ENCODE results near the gene AP3D1. TPM values are rescaled to one million over a fixed set of nuclear protein-coding genes. Genes with fewer than 3 reads are reported as not detected.
A peak's percentile ranks its signal among the peaks of the same experiment; 100 is the strongest.

The AP3D1 gene
- total RNA-seq, 4 donors from 2014 or later, result 101 to 189 (median 152) TPM

DNA sequence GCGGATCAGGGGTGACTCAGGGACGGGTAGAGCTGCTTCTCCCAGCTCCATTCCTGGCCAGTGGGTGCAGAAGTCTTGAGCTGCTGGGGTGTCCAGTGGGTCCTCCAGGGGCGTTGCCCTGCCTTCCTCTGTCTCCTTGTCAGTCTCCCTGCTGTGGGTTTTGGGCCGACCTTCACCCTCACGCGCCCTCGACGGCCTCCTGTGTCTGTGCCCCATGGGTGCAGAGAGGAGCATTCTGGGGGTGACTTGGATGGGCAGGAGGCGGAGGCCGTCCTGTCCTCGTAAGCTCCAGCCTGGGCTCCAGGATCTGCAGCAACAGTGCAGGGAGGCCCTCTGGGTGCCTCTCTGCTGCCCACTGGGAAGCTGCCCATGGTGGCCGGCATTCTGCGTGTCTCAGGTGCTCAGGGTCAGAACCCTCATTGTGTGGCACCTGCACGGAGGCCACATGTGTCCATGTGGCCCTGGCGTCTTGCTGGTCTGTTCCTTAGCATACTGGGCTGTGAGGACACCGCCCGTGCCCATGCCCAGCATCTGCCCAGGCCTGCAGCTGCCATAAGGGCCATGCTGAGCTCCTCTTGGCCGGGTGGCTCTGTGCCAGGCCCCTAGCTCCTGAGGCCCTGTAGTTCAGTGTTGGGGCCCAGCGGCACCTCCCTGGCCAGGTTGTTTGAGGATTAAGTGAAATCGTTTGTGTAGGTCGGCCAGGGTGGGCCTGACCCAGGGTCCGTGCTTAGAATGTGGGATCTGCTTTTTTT lies 29.7 kb upstream of the AP3D1 start:
- H3K36me3 ChIP-seq, result no peaks in the 10 kb centered on the region
- H3K27ac ChIP-seq, result peak overlapping the region in 2 of 4 donors; percentile 8 to 22
- H3K4me1 ChIP-seq, result peaks cover 10 to 32% (median 14%) of the 10 kb centered on the region in 4 donors

GRCh38 chr19:2180114-2180513 lies 28.7 kb upstream of the AP3D1 start:
- no peak for DNase-seq
- no peak overlapping the region for H3K27ac ChIP-seq
- no peak for TF ChIP-seq POLR2A (IDR thresholded peaks at IDR 0.05)
- WGBS, 2 donors (ENCODE audit: low coverage in 1 of 2), result 94% methylated on average over 19 of the region's 19 CpGs; no CpG with 5 or more reads in 1 of the 2 donors
- intact Hi-C loops (cut with DNase I; ENCODE audit: low total_unique reads) (no loop called here), in situ Hi-C loops (cut with MboI; ENCODE audit: low pct_ligation_motif_present in 1 of 4, low pct_unique_long_range_greater_than_20kb in 1 of 4, low sequenced_read_pairs in 3 of 4) (no loop called here)
- peaks cover 7 to 25% (median 11%) of the 10 kb centered on the region in 4 donors for H3K4me1 ChIP-seq
- H3K27me3 ChIP-seq, result no peaks in the 10 kb centered on the region
- H3K4me3 ChIP-seq, result no peak overlapping the region
- H3K9me3 ChIP-seq, result no peaks in the 10 kb centered on the region
- no peaks in the 10 kb centered on the region for H3K36me3 ChIP-seq

More for the DNA sequence above, 29.7 kb upstream of the AP3D1 start:
- no peak overlapping the region for H3K4me3 ChIP-seq
- TF ChIP-seq EP300 (IDR thresholded peaks at IDR 0.05; ENCODE audit: low read depth), result no peak
- WGBS, 2 donors (ENCODE audit: low coverage in 1 of 2), result 83% methylated on average over 21 of the region's 22 CpGs; no CpG with 5 or more reads in 1 of the 2 donors
- no peaks in the 10 kb centered on the region for H3K9me3 ChIP-seq
- in situ Hi-C loops (cut with MboI; ENCODE audit: low pct_ligation_motif_present in 1 of 4, low pct_unique_long_range_greater_than_20kb in 1 of 4, low sequenced_read_pairs in 3 of 4) (no loop called here), intact Hi-C loops (cut with DNase I; ENCODE audit: low total_unique reads) (no loop called here)
- DNase-seq, result no peak
- no peaks in the 10 kb centered on the region for H3K27me3 ChIP-seq

DNA sequence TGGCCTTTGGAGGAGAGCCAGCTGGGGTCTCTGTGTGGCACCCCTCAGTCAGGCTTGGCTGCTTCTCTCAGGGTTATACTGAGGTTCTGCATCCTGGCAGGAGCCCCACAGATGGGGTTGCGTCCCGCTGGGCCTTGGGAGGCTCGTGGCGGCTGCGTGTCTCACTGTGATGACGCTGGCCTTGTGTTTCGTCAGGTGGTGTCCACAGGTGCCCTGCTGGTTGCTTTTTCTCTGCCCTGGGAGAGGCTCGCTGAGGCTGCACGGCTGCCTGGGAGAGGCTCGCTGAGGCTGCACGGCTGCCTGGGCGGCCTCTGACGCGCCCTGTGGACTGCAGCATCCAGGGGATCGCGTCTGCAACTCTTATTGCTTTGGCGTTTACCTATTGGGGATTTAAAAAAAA lies 27.7 kb upstream of the AP3D1 start:
- TF ChIP-seq POLR2A (IDR thresholded peaks at IDR 0.05) (no peak), POLR2AphosphoS5 (IDR thresholded peaks at IDR 0.05) (no peak), EP300 (IDR thresholded peaks at IDR 0.05; ENCODE audit: low read depth) (no peak)
- TF ChIP-seq, protein P1, sequence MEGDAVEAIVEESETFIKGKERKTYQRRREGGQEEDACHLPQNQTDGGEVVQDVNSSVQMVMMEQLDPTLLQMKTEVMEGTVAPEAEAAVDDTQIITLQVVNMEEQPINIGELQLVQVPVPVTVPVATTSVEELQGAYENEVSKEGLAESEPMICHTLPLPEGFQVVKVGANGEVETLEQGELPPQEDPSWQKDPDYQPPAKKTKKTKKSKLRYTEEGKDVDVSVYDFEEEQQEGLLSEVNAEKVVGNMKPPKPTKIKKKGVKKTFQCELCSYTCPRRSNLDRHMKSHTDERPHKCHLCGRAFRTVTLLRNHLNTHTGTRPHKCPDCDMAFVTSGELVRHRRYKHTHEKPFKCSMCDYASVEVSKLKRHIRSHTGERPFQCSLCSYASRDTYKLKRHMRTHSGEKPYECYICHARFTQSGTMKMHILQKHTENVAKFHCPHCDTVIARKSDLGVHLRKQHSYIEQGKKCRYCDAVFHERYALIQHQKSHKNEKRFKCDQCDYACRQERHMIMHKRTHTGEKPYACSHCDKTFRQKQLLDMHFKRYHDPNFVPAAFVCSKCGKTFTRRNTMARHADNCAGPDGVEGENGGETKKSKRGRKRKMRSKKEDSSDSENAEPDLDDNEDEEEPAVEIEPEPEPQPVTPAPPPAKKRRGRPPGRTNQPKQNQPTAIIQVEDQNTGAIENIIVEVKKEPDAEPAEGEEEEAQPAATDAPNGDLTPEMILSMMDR (IDR thresholded peaks at IDR 0.05), result no peak
- in situ Hi-C loops (cut with MboI; ENCODE audit: low pct_ligation_motif_present in 1 of 4, low pct_unique_long_range_greater_than_20kb in 1 of 4, low sequenced_read_pairs in 3 of 4), result no loop called here
- Histone ChIP-seq H3K4me1 (peaks cover 6 to 21% (median 11%) of the 10 kb centered on the region in 4 donors), H3K4me3 (no peak overlapping the region), H3K27ac (no peak overlapping the region), H3K9me3 (no peaks in the 10 kb centered on the region), H3K27me3 (no peaks in the 10 kb centered on the region), H3K36me3 (no peaks in the 10 kb centered on the region)
- no peak for DNase-seq
- WGBS, 2 donors (ENCODE audit: low coverage in 1 of 2), result 91% methylated on average over 17 of the region's 17 CpGs; no CpG with 5 or more reads in 1 of the 2 donors
- intact Hi-C loops (cut with DNase I; ENCODE audit: low total_unique reads), result no loop called here

DNA sequence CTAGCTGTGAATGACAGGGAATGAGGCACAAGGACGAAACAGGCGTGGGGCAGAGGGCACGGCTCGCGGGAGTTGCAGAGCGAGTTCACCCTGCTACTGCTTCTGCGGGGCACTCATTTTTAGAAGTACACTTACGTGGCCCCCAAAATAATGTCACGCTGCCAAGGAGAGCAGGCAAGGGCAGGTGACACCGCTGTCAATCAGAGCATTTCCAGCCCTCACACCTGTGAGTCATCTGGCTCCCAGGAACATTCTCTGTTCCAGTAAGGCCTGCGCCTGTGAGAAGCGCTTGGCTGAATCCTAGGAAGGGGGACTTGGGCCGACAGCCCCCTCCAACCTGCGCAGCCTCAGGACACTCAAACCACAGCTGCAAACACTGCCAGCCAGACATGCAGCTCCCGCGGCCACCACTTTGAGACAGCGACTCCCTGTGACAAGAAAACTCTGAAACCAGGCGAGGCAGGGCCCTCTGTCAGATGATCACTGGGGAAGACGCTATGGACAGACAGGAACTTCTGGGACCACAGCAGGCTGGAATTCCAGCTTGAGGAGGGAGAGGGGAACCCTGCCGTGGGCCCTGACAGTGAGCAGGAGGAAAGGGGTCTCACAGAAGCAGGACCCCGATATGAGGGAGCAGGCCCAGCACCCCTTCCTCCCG lies 25.1 kb upstream of the AP3D1 start:
- in situ Hi-C loops (cut with MboI; ENCODE audit: low pct_ligation_motif_present in 1 of 4, low pct_unique_long_range_greater_than_20kb in 1 of 4, low sequenced_read_pairs in 3 of 4) (no loop called here), intact Hi-C loops (cut with DNase I; ENCODE audit: low total_unique reads) (no loop called here)
- Histone ChIP-seq H3K27me3 (no peaks in the 10 kb centered on the region), H3K9me3 (no peaks in the 10 kb centered on the region), H3K36me3 (no peaks in the 10 kb centered on the region), H3K4me3 (no peak overlapping the region), H3K27ac (no peak overlapping the region), H3K4me1 (peaks cover 5 to 30% (median 8%) of the 10 kb centered on the region in 4 donors)
- WGBS, 2 donors (ENCODE audit: low coverage in 1 of 2), result 83 to 93% methylated on average over 3 to 22 of the region's 22 CpGs
- TF ChIP-seq POLR2AphosphoS5 (IDR thresholded peaks at IDR 0.05) (no peak), POLR2A (IDR thresholded peaks at IDR 0.05) (no peak), EP300 (IDR thresholded peaks at IDR 0.05; ENCODE audit: low read depth) (no peak)
- TF ChIP-seq, protein P1 (IDR thresholded peaks at IDR 0.05), result no peak
- no peak for DNase-seq

GRCh38 chr19:2175742-2176141 lies 24.4 kb upstream of the AP3D1 start:
- no peaks in the 10 kb centered on the region for H3K27me3 ChIP-seq
- in situ Hi-C loops (cut with MboI; ENCODE audit: low pct_ligation_motif_present in 1 of 4, low pct_unique_long_range_greater_than_20kb in 1 of 4, low sequenced_read_pairs in 3 of 4), result no loop called here
- intact Hi-C loops (cut with DNase I; ENCODE audit: low total_unique reads), result no loop called here
- H3K4me3 ChIP-seq, result no peak overlapping the region
- no peaks in the 10 kb centered on the region for H3K36me3 ChIP-seq
- WGBS, 2 donors (ENCODE audit: low coverage in 1 of 2), result 88 to 89% methylated on average over 8 to 14 of the region's 14 CpGs
- no peaks in the 10 kb centered on the region for H3K9me3 ChIP-seq
- H3K27ac ChIP-seq, result no peak overlapping the region
- H3K4me1 ChIP-seq, result peaks cover 11 to 35% (median 15%) of the 10 kb centered on the region in 4 donors
- TF ChIP-seq POLR2A (IDR thresholded peaks at IDR 0.05), result no peak
- TF ChIP-seq, protein P1 (IDR thresholded peaks at IDR 0.05), result no peak
- no peak for TF ChIP-seq EP300 (IDR thresholded peaks at IDR 0.05; ENCODE audit: low read depth)
- TF ChIP-seq POLR2AphosphoS5 (IDR thresholded peaks at IDR 0.05), result no peak
- no peak for DNase-seq

Data from transverse colon (tissue), 4 donors.